Gastroesophageal sphincter (tissue), 4 donors: Measurements from ENCODE around the gene AQP4. TPM values are rescaled to one million over a fixed set of nuclear protein-coding genes. Genes with fewer than 3 reads are reported as not detected.
A peak's percentile ranks its signal among the peaks of the same experiment; 100 is the strongest.

Experiments
- ATAC-seq: fragments of 150-250 bp; one replicate; pipeline ENCODE4 v1.9.1; 2016; ENCODE audit warnings: mild to moderate bottlenecking, moderate library complexity
- H3K27ac ChIP-seq, 4 donors: fragments of 200-600 bp; sonication (generic) in 3 of 4; 1 replicate in 3 of 4; 2 replicates in 1 of 4; pipeline ENCODE4 v1.5.1; 2016 to 2019
- H3K27me3 ChIP-seq: fragments of 200-600 bp; sonication (generic); one replicate; pipeline ENCODE4 v1.5.1; 2019
- H3K36me3 ChIP-seq, 2 donors: fragments of 200-600 bp; sonication (generic); one replicate each; pipeline ENCODE4 v1.5.1; 2019; ENCODE audit warnings: control low read depth in 1 of 2
- H3K4me1 ChIP-seq, 3 donors: fragments of 200-600 bp; sonication (generic); 1 replicate in 2 of 3; 2 replicates in 1 of 3; pipeline ENCODE4 v1.5.1; 2016 to 2019; ENCODE audit warnings: control low read depth in 2 of 3
- H3K4me3 ChIP-seq, 2 donors: fragments of 200-600 bp; sonication (generic); one replicate each; pipeline ENCODE4 v1.5.1; 2019; ENCODE audit warnings: mild to moderate bottlenecking in 1 of 2, moderate library complexity in 1 of 2
- H3K9me3 ChIP-seq, 3 donors: fragments of 200-600 bp; sonication (generic); one replicate each; pipeline ENCODE4 v1.5.1; 2017 to 2019; ENCODE audit warnings: control low read depth in 2 of 3
- CTCF ChIP-seq, 4 experiments: fragments of 200-600 bp in 2 of 4; fragments of 450-650 bp in 2 of 4; sonication (generic) in 1 of 4; IDR thresholded peaks; one replicate each; pipeline ENCODE4 v1.5.1; 2017 to 2019; ENCODE audit warnings: antibody characterized with exemption in 4 of 4, mild to moderate bottlenecking in 2 of 4, moderate library complexity in 2 of 4
- EP300 ChIP-seq: sonication (generic); formaldehyde crosslinking; IDR thresholded peaks from one replicate; pipeline ENCODE4 v1.6.1; 2017; ENCODE audit warnings: antibody characterized with exemption, mild to moderate bottlenecking
- POLR2A ChIP-seq, 2 donors: fragments of 450-650 bp; IDR thresholded peaks; one replicate each; pipeline ENCODE4 v1.6.1; 2017; ENCODE audit warnings: antibody characterized with exemption in 2 of 2, mild to moderate bottlenecking in 2 of 2, moderate library complexity in 1 of 2
- POLR2AphosphoS5 ChIP-seq: sonication (generic); formaldehyde crosslinking; IDR thresholded peaks from one replicate; pipeline ENCODE4 v1.6.1; 2017; ENCODE audit warnings: antibody characterized with exemption
- WGBS, 2 donors: methylation state at CpG; one replicate each; pipeline ENCODE4 v1.1.5; 2018; ENCODE audit warnings: low coverage in 1 of 2; 5-methylcytosine and 5-hydroxymethylcytosine counted together
- total RNA-seq, 4 donors: library from RNA; depleted of rRNA; stranded (reverse); fragments of >200 nt; gene quantifications; one replicate each; pipeline ENCODE4 v1.1.0, GENCODE V29; 2016

Gene AQP4
- total RNA-seq, 4 donors from 2014 or later: 0.12 to 36.1 (median 0.89) TPM; not detected in 1

DNA sequence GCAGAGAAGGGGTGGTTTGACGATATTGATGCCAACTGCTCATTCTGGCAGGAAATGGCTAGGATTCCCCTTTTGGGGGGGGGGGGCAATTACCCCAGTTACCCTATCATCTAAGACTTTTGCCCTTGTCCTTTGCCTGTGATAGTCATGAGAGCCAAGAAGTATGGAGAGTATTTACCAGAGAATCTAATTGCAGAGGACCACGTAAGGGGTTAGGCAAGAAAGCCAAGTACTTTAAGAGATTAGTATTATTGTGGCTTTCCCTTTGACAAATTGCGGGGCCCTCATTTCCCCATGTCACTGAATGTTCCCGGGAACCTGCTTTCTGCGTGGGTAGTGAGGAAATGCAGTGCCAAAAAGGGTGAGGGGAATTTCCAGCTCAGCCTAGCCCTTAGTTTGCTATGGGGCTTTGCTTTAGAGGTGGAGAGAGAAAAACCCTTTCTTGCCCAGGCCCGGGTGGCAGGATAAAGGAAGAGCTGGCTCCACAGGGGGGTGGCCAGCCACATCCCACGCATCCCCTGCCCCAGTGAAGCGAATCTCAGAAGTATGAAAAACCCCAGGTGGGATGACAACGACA, 1.5 kb downstream of the AQP4 start:
- H3K9me3 ChIP-seq: no peaks in the 10 kb centered on the region
- H3K36me3 ChIP-seq: no peaks in the 10 kb centered on the region
- peaks cover 0 to 16% (median 0%) of the 10 kb centered on the region in 3 donors for H3K4me1 ChIP-seq
- TF ChIP-seq CTCF (IDR thresholded peaks at IDR 0.05) (no peak), POLR2AphosphoS5 (peak; percentile 76), EP300 (no peak)
- no peak overlapping the region for H3K4me3 ChIP-seq
- 41 to 57% methylated on average over 4 to 5 of the region's 9 CpGs for WGBS, 2 donors
- H3K27me3 ChIP-seq: peaks cover 28% of the 10 kb centered on the region
- no peak overlapping the region for H3K27ac ChIP-seq
- ATAC-seq: no peak

DNA sequence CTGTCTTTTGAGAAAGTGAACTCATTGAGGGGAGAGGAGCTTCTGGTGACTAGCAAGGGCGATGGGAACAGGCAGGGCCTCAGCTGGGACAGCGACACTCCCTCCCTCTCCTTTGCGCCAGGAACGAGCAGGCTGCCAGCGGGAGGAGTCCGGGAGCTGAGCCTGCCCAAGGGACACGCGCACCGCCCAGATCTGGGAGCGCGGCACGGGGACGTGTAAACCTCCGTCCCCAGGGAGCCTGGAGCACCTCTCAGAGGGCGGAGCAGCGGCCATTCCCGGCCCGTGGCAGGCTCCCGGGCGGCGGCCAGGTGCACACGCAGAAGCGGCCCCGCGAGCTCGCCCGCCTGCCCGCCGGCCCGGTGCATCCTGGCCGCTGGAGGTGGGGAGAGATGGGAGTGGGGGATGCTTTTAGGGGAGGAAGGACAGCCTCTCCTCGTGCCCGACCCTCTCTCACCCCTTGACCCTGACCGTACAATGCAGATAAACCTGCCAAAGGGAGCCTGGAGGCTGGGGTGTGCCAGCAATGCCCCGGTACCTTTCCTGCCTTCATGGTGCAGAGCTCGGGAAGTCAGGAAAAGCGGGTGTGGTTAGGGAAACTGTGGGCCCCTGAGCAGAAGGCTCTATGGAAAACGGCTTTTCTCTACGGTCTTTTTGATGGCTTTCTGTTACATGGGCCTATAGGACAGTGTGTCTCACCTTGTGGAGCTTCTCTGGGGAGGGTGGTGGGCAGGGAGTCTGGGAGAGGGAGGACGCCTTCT, 2.2 kb downstream of the AQP4 start:
- 0 to 23% methylated on average over 1 to 3 of the region's 40 CpGs for WGBS, 2 donors
- Histone ChIP-seq H3K4me1 (peaks cover 0 to 11% (median 0%) of the 10 kb centered on the region in 3 donors), H3K4me3 (peak overlapping the region; percentile 0 to 48), H3K9me3 (no peaks in the 10 kb centered on the region), H3K36me3 (no peaks in the 10 kb centered on the region), H3K27ac (no peak overlapping the region), H3K27me3 (peaks cover 28% of the 10 kb centered on the region)
- ATAC-seq: peak; percentile 63
- TF ChIP-seq CTCF (IDR thresholded peaks at IDR 0.05) (no peak), POLR2A (IDR thresholded peaks at IDR 0.05) (no peak), POLR2AphosphoS5 (peak; percentile 35), EP300 (no peak)

DNA sequence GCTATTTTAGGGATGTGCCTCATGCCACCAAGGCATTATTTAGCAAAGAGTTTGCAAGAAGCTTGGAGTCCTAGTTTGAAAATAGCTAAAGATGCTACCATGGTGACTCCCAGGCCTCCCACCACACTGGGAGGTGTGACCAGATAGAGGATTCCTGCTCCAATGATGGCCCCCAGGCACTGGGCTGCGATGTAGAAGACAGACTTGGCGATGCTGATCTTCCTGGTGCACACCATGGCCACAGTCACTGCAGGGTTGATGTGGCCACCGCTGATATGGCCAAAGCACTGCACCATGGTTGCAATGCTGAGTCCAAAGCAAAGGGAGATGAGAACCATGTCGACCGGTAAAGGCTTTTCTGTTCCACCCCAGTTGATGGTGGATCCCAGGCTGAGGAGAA, 3.4 kb downstream of the AQP4 start:
- TF ChIP-seq POLR2AphosphoS5 (no peak), POLR2A (IDR thresholded peaks at IDR 0.05) (no peak), CTCF (IDR thresholded peaks at IDR 0.05) (no peak), EP300 (no peak)
- no peak overlapping the region for H3K4me3 ChIP-seq
- no peaks in the 10 kb centered on the region for H3K36me3 ChIP-seq
- H3K27ac ChIP-seq: no peak overlapping the region
- WGBS, 2 donors: 92 to 100% methylated on average over 1 to 2 of the region's 5 CpGs
- peaks cover 28% of the 10 kb centered on the region for H3K27me3 ChIP-seq
- H3K4me1 ChIP-seq: peaks cover 0 to 11% (median 0%) of the 10 kb centered on the region in 3 donors
- ATAC-seq: no peak
- H3K9me3 ChIP-seq: no peaks in the 10 kb centered on the region

DNA sequence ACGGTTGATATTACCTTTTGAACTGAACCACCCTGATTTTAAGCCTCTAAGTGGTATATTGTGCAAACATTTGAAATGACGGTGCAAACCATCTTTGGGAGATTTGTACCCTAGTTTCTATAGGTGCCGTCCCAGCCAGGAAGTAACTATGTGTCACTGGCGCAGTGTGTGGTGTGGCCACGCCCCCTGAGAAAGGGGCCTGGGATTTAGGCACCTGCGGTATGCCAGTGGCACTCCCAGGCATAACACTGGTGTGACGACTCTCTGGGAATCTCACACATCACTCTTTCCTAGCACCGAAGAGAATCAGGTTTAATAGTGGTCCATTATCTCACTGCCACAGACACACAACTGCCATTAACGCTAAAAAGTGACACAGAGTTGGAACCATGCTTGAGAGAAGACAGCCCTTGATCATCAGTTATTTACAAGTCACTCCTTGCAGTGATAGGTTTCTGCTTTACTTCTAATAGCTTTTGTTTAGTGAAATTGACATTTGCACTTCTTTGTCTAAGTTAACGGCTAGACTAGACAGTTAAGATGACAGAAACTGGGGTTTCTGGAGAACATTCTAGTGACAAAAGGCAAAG, 11.1 kb downstream of the AQP4 start:
- TF ChIP-seq CTCF (IDR thresholded peaks at IDR 0.05) (no peak), POLR2AphosphoS5 (no peak), EP300 (no peak), POLR2A (IDR thresholded peaks at IDR 0.05) (no peak)
- no peak overlapping the region for H3K27ac ChIP-seq
- H3K36me3 ChIP-seq: no peaks in the 10 kb centered on the region
- H3K27me3 ChIP-seq: no peaks in the 10 kb centered on the region
- no peak overlapping the region for H3K4me3 ChIP-seq
- H3K9me3 ChIP-seq: peaks cover 0 to 6% (median 0%) of the 10 kb centered on the region in 3 donors
- 28 to 48% methylated on average over 8 to 9 of the region's 10 CpGs for WGBS, 2 donors
- H3K4me1 ChIP-seq: no peaks in the 10 kb centered on the region
- no peak for ATAC-seq
